GM12865 (cell line): ENCODE data around the gene PAX7.

Source experiments
- DNase-seq: peaks from one replicate; pipeline ENCODE4 v3.0.0; 2010; ENCODE audit warnings: low read depth
- H3K4me3 ChIP-seq: 2 replicates; pipeline ENCODE4 v1.5.1; 2011; ENCODE audit warnings: mild to moderate bottlenecking, low read depth, low read length, control low read depth
- CTCF ChIP-seq: IDR thresholded peaks from 2 replicates; pipeline ENCODE4 v1.5.1; 2011; ENCODE audit warnings: low read length, control low read depth, low read depth, inconsistent platforms; ENCODE audit not compliant: insufficient read depth; ENCODE audit errors: missing control alignments

The PAX7 gene

GRCh38 chr1:18735224-18735997 lies 104.8 kb downstream of the PAX7 start:
- no peak for DNase-seq
- H3K4me3 ChIP-seq: no peak overlapping the region
- no peak for TF ChIP-seq CTCF

- no peak for TF ChIP-seq CTCF
- DNase-seq: no peak
- H3K4me3 ChIP-seq: no peak overlapping the region
Measured at GRCh38 chr1:18736958-18737357, 106.3 kb downstream of the PAX7 start.

- no peak for DNase-seq
- no peak overlapping the region for H3K4me3 ChIP-seq
- no peak for TF ChIP-seq CTCF
Measured at GRCh38 chr1:18738126-18738525, 107.5 kb downstream of the PAX7 start.

DNA sequence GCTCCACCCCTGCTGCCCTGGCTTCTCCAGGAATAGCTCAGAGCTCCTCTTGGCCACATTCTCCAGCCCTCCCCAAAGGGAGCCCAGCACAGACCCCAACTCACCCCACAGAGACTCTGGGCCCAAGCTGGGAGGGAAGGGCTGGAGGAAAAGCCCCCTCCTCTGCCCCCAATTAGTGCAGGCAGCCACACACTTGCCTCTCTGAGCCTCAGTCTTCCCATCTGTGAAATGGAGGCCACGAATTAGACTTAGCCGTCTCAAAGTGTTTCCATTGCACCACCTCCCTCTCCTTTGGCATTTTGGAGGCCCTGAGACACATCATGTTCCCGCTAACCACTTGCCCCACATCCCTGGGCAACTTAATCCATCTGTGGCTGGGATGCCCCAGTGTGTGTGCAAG lies 108.0 kb downstream of the PAX7 start:
- TF ChIP-seq CTCF: no peak
- H3K4me3 ChIP-seq: no peak overlapping the region
- no peak for DNase-seq

DNA sequence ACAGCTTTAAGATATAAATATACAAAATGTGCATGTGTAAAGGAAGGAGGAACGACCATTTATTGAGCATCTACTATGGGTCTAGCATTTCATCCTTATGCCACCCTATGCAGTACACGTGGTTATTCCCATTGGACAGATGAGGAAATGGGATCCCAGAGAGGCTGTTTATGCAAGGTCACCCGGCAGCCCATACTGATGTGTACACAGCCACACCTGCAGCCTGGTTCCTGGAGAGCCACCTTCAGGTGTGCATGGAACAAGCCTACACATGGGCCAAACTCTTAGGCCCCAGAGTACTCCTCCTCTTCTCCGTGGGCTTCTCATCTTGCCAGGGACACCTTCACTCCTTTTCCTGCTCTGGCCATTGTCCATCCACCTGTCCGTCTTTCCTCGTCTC lies 108.8 kb downstream of the PAX7 start:
- no peak for TF ChIP-seq CTCF
- no peak overlapping the region for H3K4me3 ChIP-seq
- DNase-seq: no peak

GRCh38 chr1:18739897-18740296 lies 109.3 kb downstream of the PAX7 start:
- no peak for TF ChIP-seq CTCF
- DNase-seq: no peak
- H3K4me3 ChIP-seq: no peak overlapping the region

GRCh38 chr1:18740617-18741016 lies 110.0 kb downstream of the PAX7 start:
- H3K4me3 ChIP-seq: no peak overlapping the region
- no peak for DNase-seq
- TF ChIP-seq CTCF: no peak
